Heart left ventricle (tissue), 16 donors: ENCODE results near the gene TMC4. TPM values are rescaled to one million over a fixed set of nuclear protein-coding genes. Genes with fewer than 3 reads are reported as not detected.

Experiments
- ATAC-seq, 4 donors: fragments of 200-7000 bp; cut with Tn5 transposase; one replicate each; pipeline ENCODE4 v1.9.1; 2020 to 2022; ENCODE audit warnings: moderate library complexity in 4 of 4, mild to moderate bottlenecking in 3 of 4, moderate number of reproducible peaks in 1 of 4
- DNase-seq, 5 donors: peaks; one replicate each; pipeline ENCODE4 v3.0.0-alpha.2; 2020
- H3K27ac ChIP-seq, 12 donors: fragments of 200-600 bp; sonication (generic) in 4 of 12; one replicate each; pipeline versions ENCODE4 v1.5.0 to v1.8.0; 2016 to 2022; ENCODE audit warnings: mild to moderate bottlenecking in 2 of 12
- H3K27me3 ChIP-seq, 9 donors: fragments of 200-600 bp; sonication (generic) in 2 of 9; one replicate each; pipeline versions ENCODE4 v1.5.1 to v1.8.0; 2016 to 2022; ENCODE audit warnings: mild to moderate bottlenecking in 3 of 9
- H3K36me3 ChIP-seq, 9 donors: fragments of 200-600 bp; sonication (generic) in 2 of 9; one replicate each; pipeline versions ENCODE4 v1.5.0 to v1.8.0; 2018 to 2022; ENCODE audit warnings: mild to moderate bottlenecking in 2 of 9
- H3K4me1 ChIP-seq, 12 donors: fragments of 200-600 bp; sonication (generic) in 4 of 12; one replicate each; pipeline versions ENCODE4 v1.5.0 to v1.8.0; 2016 to 2022; ENCODE audit warnings: mild to moderate bottlenecking in 3 of 12
- H3K4me3 ChIP-seq, 12 donors: fragments of 200-600 bp; sonication (generic) in 4 of 12; one replicate each; pipeline versions ENCODE4 v1.5.0 to v1.8.0; 2017 to 2022; ENCODE audit warnings: mild to moderate bottlenecking in 9 of 12, moderate library complexity in 4 of 12
- H3K9me3 ChIP-seq, 12 donors: fragments of 200-600 bp; sonication (generic) in 4 of 12; one replicate each; pipeline versions ENCODE4 v1.5.0 to v1.8.0; 2016 to 2022; ENCODE audit warnings: mild to moderate bottlenecking in 1 of 12
- CTCF ChIP-seq, 12 donors: fragments of 200-600 bp; sonication (generic) in 4 of 12; IDR thresholded peaks; one replicate each; pipeline versions ENCODE4 v1.5.0 to v1.8.0; 2018 to 2022; ENCODE audit warnings: antibody characterized with exemption in 12 of 12, mild to moderate bottlenecking in 5 of 12
- POLR2A ChIP-seq, 2 donors: fragments of 450-650 bp; IDR thresholded peaks; one replicate each; pipeline ENCODE4 v1.6.1; 2017; ENCODE audit warnings: antibody characterized with exemption in 2 of 2, mild to moderate bottlenecking in 2 of 2, moderate library complexity in 2 of 2
- WGBS, 4 donors: extraction: QIAGEN DNeasy Blood & Tissue Kit in 2 of 4; methylation state at CpG; one replicate each; pipeline versions ENCODE4 v1.1.5 to v1.1.7; 2013 to 2018; 5-methylcytosine and 5-hydroxymethylcytosine counted together
- intact Hi-C, 10 donors: fragments of 100-400 bp; cut with DNase I; formaldehyde crosslinking; loops; one replicate each; pipeline versions ENCODE4 v1.11.1 to v1.14.2; 2022
- polyA plus RNA-seq, 2 donors: library from polyadenylated mRNA; stranded (reverse); fragments of 200-250 nt; gene quantifications; one replicate each; pipeline ENCODE4 v1.2.3, GENCODE V29; 2013
- total RNA-seq, 9 donors: library from RNA; depleted of rRNA in 2 of 9; stranded (reverse); fragments of >200 nt in 2 of 9; fragmentation: NEBNext Ultra II Directional in 3 of 9; extraction: Animal tissue kit (Norgen Biotek cat#: 25700) in 3 of 9; gene quantifications; one replicate each; pipeline versions ENCODE4 v1.1.0 to v1.2.4, GENCODE V29; 2016 to 2023
- donor health status: ischemic (EF 13 %, LVEDD 7.1; RV severe dilation, severe dysfunction).
- donor health status: healthy with polysubstance abuse.
- donor health status: DM: no; HTN: yes; CAD: no.
- donor health status: DM: no; HTN: no; CAD: no.
- donor health status: ischemic (EF 25% LVEDD 6.9; RV normal size, moderate dysfunction).
- donor health status: ischemic (EF 25% LVEDD 5.7; RV mildly dilated, moderate dysfunction).
- donor health status: healthy.
- donor health status: DM: yes; HTN: yes; CAD: no.
- donor health status: ischemic (EF 35%, LVEDD 5.7; RV mildly dilated, moderate dysfunction).
- donor health status: nonischemic (EF 11% LVEDD 7.7; RV severe dilation, severe dysfunction).
- donor health status: DM: yes; HTN: yes; CAD: no.
- donor health status: PGD.
- donor health status: ischemic (EF 29% LVEDD 5.4; RV normal size, mild dysfunction).
- donor health status: nonischemic (EF 23%, LVEDD 6.1; RV moderate dilation, normal function).

TMC4 gene
- total and polyA plus RNA-seq, 11 donors, result 0.58 to 4.5 (median 2.1) TPM; not detected in 1

- peak overlapping the region in 5 of 12 donors; percentile 87 to 96 (median 92) for H3K27ac ChIP-seq
- no peaks in the 10 kb centered on the region for H3K9me3 ChIP-seq
- peak overlapping the region; percentile 34 to 82 (median 72) for H3K4me3 ChIP-seq
- TF ChIP-seq CTCF (IDR thresholded peaks at IDR 0.05) (no peak), POLR2A (IDR thresholded peaks at IDR 0.05) (no peak)
- H3K36me3 ChIP-seq, result peaks cover 2 to 59% (median 51%) of the 10 kb centered on the region in 9 donors
- intact Hi-C loops, result loop anchor here in 1 of 10 donors (5.0 kb wide), 1 partner anchor 35 kb away; no protein-coding TSS in a partner anchor
- ATAC-seq (no peak), DNase-seq (no peak)
- H3K27me3 ChIP-seq, result no peaks in the 10 kb centered on the region
- H3K4me1 ChIP-seq, result peaks cover 19 to 66% (median 49%) of the 10 kb centered on the region in 12 donors
- WGBS, 4 donors, result 69 to 75% (median 71%) methylated on average over 13 of the region's 13 CpGs
These were observed 29.0 kb upstream of the TMC4 start for GRCh38 chr19:54201980-54202379.

- peaks cover 19 to 60% (median 45%) of the 10 kb centered on the region in 12 donors for H3K4me1 ChIP-seq
- no peaks in the 10 kb centered on the region for H3K9me3 ChIP-seq
- no peak for TF ChIP-seq CTCF (IDR thresholded peaks at IDR 0.05)
- TF ChIP-seq POLR2A (IDR thresholded peaks at IDR 0.05), result no peak
- peak overlapping the region; percentile 34 to 82 (median 72) for H3K4me3 ChIP-seq
- intact Hi-C loops, result loop anchor here in 1 of 10 donors (5.0 kb wide), 1 partner anchor 34 kb away; no protein-coding TSS in a partner anchor
- no peak for DNase-seq
- no peaks in the 10 kb centered on the region for H3K27me3 ChIP-seq
- H3K27ac ChIP-seq, result peak overlapping the region; percentile 76 to 97 (median 91)
- 1 to 3% (median 2%) methylated on average over 22 to 28 of the region's 28 CpGs for WGBS, 4 donors
- H3K36me3 ChIP-seq, result peaks cover 2 to 51% (median 43%) of the 10 kb centered on the region in 9 donors
- ATAC-seq, result no peak
These were observed 28.3 kb upstream of the TMC4 start for GRCh38 chr19:54201172-54201701.

GRCh38 chr19:54199401-54199800 lies 26.4 kb upstream of the TMC4 start:
- no peak for TF ChIP-seq POLR2A (IDR thresholded peaks at IDR 0.05)
- no peak for TF ChIP-seq CTCF (IDR thresholded peaks at IDR 0.05)
- ATAC-seq (no peak), DNase-seq (no peak)
- Histone ChIP-seq H3K27me3 (no peaks in the 10 kb centered on the region), H3K9me3 (no peaks in the 10 kb centered on the region), H3K27ac (no peak overlapping the region), H3K4me1 (peaks cover 12 to 42% (median 30%) of the 10 kb centered on the region in 12 donors), H3K36me3 (peaks cover 0 to 42% (median 31%) of the 10 kb centered on the region in 9 donors), H3K4me3 (no peak overlapping the region)
- intact Hi-C loops, result no loop called here
- 71 to 82% (median 73%) methylated on average over 16 of the region's 16 CpGs for WGBS, 4 donors

GRCh38 chr19:54197121-54197520 lies 24.2 kb upstream of the TMC4 start:
- H3K27ac ChIP-seq, result peak overlapping the region in 1 of 12 donors; percentile 8
- no peak for DNase-seq

More at GRCh38 chr19:54197121-54197520, 24.2 kb upstream of the TMC4 start:
- Histone ChIP-seq H3K36me3 (peaks cover 0 to 35% (median 28%) of the 10 kb centered on the region in 9 donors), H3K4me3 (no peak overlapping the region), H3K27me3 (no peaks in the 10 kb centered on the region), H3K9me3 (no peaks in the 10 kb centered on the region), H3K4me1 (peaks cover 6 to 21% (median 15%) of the 10 kb centered on the region in 12 donors)
- TF ChIP-seq CTCF (IDR thresholded peaks at IDR 0.05) (no peak), POLR2A (IDR thresholded peaks at IDR 0.05) (no peak)
- 82 to 90% (median 86%) methylated on average over 3 of the region's 3 CpGs for WGBS, 4 donors
- intact Hi-C loops, result no loop called here
- ATAC-seq, result no peak
